Skeletal muscle satellite cell (primary cell): ENCODE results near the gene COX10.
"Not testable (repeated sequence)": the region's sequence is repeated elsewhere in the genome, so short reads cannot be mapped to it uniquely, and the experiment has no call there.

Experiments used
- H3K27me3 ChIP-seq: 2 replicates; pipeline ENCODE4 v1.7.0; 2013; ENCODE audit warnings: low read length; ENCODE audit not compliant: control insufficient read depth, insufficient read depth
- H3K36me3 ChIP-seq: 2 replicates; pipeline ENCODE4 v1.7.0; 2013; ENCODE audit warnings: mild to moderate bottlenecking, control low read depth, low read length; ENCODE audit not compliant: insufficient read depth
- H3K4me1 ChIP-seq: 2 replicates; pipeline ENCODE4 v1.7.0; 2013; ENCODE audit warnings: low read length; ENCODE audit not compliant: control insufficient read depth, insufficient read depth
- H3K4me2 ChIP-seq: 2 replicates; pipeline ENCODE4 v1.7.0; 2013; ENCODE audit warnings: mild to moderate bottlenecking, low read length
- H3K4me3 ChIP-seq: 2 replicates; pipeline ENCODE4 v1.7.0; 2013; ENCODE audit warnings: low read length
- H3K9ac ChIP-seq: 2 replicates; pipeline ENCODE4 v1.7.0; 2013; ENCODE audit warnings: mild to moderate bottlenecking, low read depth, low read length, moderate library complexity
- H3K9me3 ChIP-seq: replicated peaks from 2 replicates; pipeline ENCODE4 v1.7.0; 2013; ENCODE audit warnings: mild to moderate bottlenecking, control low read depth, low read length

Gene COX10

GRCh38 chr17:14186443-14186842 is 117.1 kb downstream of the COX10 start:
- not testable (repeated sequence) for H3K9ac ChIP-seq, H3K27me3 ChIP-seq, H3K4me1 ChIP-seq, H3K36me3 ChIP-seq, H3K9me3 ChIP-seq, H3K4me3 ChIP-seq, H3K4me2 ChIP-seq

GRCh38 chr17:14190774-14191173 is 121.5 kb downstream of the COX10 start:
- not testable (repeated sequence) for H3K27me3 ChIP-seq, H3K4me1 ChIP-seq, H3K36me3 ChIP-seq, H3K9ac ChIP-seq, H3K4me3 ChIP-seq, H3K9me3 ChIP-seq, H3K4me2 ChIP-seq

- H3K4me1 ChIP-seq, H3K9ac ChIP-seq, H3K4me2 ChIP-seq, H3K9me3 ChIP-seq, H3K4me3 ChIP-seq, H3K36me3 ChIP-seq, H3K27me3 ChIP-seq: not testable (repeated sequence)
These were observed 122.2 kb downstream of the COX10 start for GRCh38 chr17:14191469-14191868.

GRCh38 chr17:14192039-14192438 is 122.7 kb downstream of the COX10 start:
- not testable (repeated sequence) for H3K4me3 ChIP-seq, H3K9me3 ChIP-seq, H3K4me1 ChIP-seq, H3K27me3 ChIP-seq, H3K9ac ChIP-seq, H3K4me2 ChIP-seq, H3K36me3 ChIP-seq

- not testable (repeated sequence) for H3K4me1 ChIP-seq, H3K9me3 ChIP-seq, H3K27me3 ChIP-seq, H3K4me3 ChIP-seq, H3K9ac ChIP-seq, H3K4me2 ChIP-seq, H3K36me3 ChIP-seq
These were observed 123.5 kb downstream of the COX10 start for GRCh38 chr17:14192636-14193344.

- H3K27me3 ChIP-seq = no peaks in the 10 kb centered on the region
- H3K4me1 ChIP-seq = no peaks in the 10 kb centered on the region
- no peak overlapping the region for H3K4me2 ChIP-seq
- no peak overlapping the region for H3K4me3 ChIP-seq
- no peak overlapping the region for H3K9ac ChIP-seq
- no peaks in the 10 kb centered on the region for H3K9me3 ChIP-seq
- peaks cover 4% of the 10 kb centered on the region for H3K36me3 ChIP-seq
These were observed 127.2 kb downstream of the COX10 start for GRCh38 chr17:14196377-14196997.

GRCh38 chr17:14197057-14197456 is 127.8 kb downstream of the COX10 start:
- H3K4me2 ChIP-seq = no peak overlapping the region
- peaks cover 4% of the 10 kb centered on the region for H3K36me3 ChIP-seq
- H3K4me1 ChIP-seq = no peaks in the 10 kb centered on the region
- H3K9ac ChIP-seq = no peak overlapping the region
- H3K9me3 ChIP-seq = no peaks in the 10 kb centered on the region
- H3K27me3 ChIP-seq = no peaks in the 10 kb centered on the region
- no peak overlapping the region for H3K4me3 ChIP-seq

- H3K4me3 ChIP-seq = no peak overlapping the region
These were observed 128.3 kb downstream of the COX10 start for GRCh38 chr17:14197586-14197985.

GRCh38 chr17:14198013-14198412 is 128.7 kb downstream of the COX10 start:
- Histone ChIP-seq H3K4me1 (no peaks in the 10 kb centered on the region), H3K27me3 (no peaks in the 10 kb centered on the region), H3K9ac (no peak overlapping the region), H3K9me3 (no peaks in the 10 kb centered on the region), H3K4me3 (no peak overlapping the region), H3K36me3 (peaks cover 4% of the 10 kb centered on the region), H3K4me2 (no peak overlapping the region)

More at GRCh38 chr17:14197586-14197985, 128.3 kb downstream of the COX10 start:
- Histone ChIP-seq H3K27me3 (no peaks in the 10 kb centered on the region), H3K9me3 (no peaks in the 10 kb centered on the region), H3K36me3 (peaks cover 4% of the 10 kb centered on the region), H3K9ac (no peak overlapping the region), H3K4me2 (no peak overlapping the region), H3K4me1 (no peaks in the 10 kb centered on the region)

GRCh38 chr17:14198575-14198974 is 129.3 kb downstream of the COX10 start:
- H3K4me3 ChIP-seq = no peak overlapping the region

GRCh38 chr17:14199601-14200000 is 130.3 kb downstream of the COX10 start:
- no peak overlapping the region for H3K9ac ChIP-seq

More at GRCh38 chr17:14198575-14198974, 129.3 kb downstream of the COX10 start:
- H3K9me3 ChIP-seq = no peaks in the 10 kb centered on the region
- H3K4me2 ChIP-seq = no peak overlapping the region
- H3K9ac ChIP-seq = no peak overlapping the region
- peaks cover 4% of the 10 kb centered on the region for H3K36me3 ChIP-seq
- H3K4me1 ChIP-seq = no peaks in the 10 kb centered on the region
- no peaks in the 10 kb centered on the region for H3K27me3 ChIP-seq

GRCh38 chr17:14200354-14200753 is 131.1 kb downstream of the COX10 start:
- no peak overlapping the region for H3K9ac ChIP-seq
- H3K27me3 ChIP-seq = no peaks in the 10 kb centered on the region
- no peaks in the 10 kb centered on the region for H3K4me1 ChIP-seq
- H3K9me3 ChIP-seq = no peaks in the 10 kb centered on the region
- H3K36me3 ChIP-seq = peaks cover 4% of the 10 kb centered on the region
- no peak overlapping the region for H3K4me2 ChIP-seq
- no peak overlapping the region for H3K4me3 ChIP-seq

More at GRCh38 chr17:14199601-14200000, 130.3 kb downstream of the COX10 start:
- H3K4me2 ChIP-seq = no peak overlapping the region
- H3K4me1 ChIP-seq = no peaks in the 10 kb centered on the region
- H3K9me3 ChIP-seq = no peaks in the 10 kb centered on the region
- H3K4me3 ChIP-seq = no peak overlapping the region
- H3K27me3 ChIP-seq = no peaks in the 10 kb centered on the region
- peaks cover 4% of the 10 kb centered on the region for H3K36me3 ChIP-seq
